ENCODE data around the gene KCNA5. TPM values are rescaled to one million over a fixed set of nuclear protein-coding genes. Genes with fewer than 3 reads are reported as not detected.

The KCNA5 gene
- total RNA-seq, 1 experiment from 2014 or later = not detected

DNA sequence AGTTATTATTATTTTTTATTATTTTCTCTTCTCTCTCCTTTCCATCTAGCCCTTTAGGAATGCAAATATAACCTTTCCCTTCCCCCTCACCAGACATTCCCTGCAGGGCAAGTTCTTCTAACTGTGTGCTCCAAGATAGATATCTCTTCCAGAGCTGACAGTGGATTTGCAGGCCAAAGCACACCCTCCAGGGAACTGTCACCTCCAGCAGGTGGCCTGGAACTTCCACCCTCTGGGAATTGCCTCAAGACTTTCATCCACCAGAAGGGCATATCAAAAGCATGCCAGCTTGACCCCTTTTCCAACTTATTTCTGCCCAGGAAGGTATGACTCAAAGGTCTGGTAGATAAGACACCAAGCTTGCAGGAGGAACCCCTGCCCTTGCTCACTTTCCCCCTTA lies 13.6 kb upstream of the KCNA5 start:
- intact Hi-C loops (cut with micrococcal nuclease; ENCODE audit: unreplicated experiment) = no loop called here
- H3K4me1 ChIP-seq (ENCODE audit: insufficient read depth, low read length, poor library complexity, severe bottlenecking) = no peaks in the 10 kb centered on the region
- POLR2A ChIA-PET (ENCODE audit: low non-redundant PET) = no interaction called here
- no peaks in the 10 kb centered on the region for H3K36me3 ChIP-seq (ENCODE audit: insufficient read depth, low read length, poor library complexity, severe bottlenecking)
- BruUV-seq (replicated peaks) = no TSS peak
- no peak overlapping the region for H3K4me3 ChIP-seq (ENCODE audit: low read depth, low read length, poor library complexity, severe bottlenecking)
- TF ChIP-seq, protein P1, sequence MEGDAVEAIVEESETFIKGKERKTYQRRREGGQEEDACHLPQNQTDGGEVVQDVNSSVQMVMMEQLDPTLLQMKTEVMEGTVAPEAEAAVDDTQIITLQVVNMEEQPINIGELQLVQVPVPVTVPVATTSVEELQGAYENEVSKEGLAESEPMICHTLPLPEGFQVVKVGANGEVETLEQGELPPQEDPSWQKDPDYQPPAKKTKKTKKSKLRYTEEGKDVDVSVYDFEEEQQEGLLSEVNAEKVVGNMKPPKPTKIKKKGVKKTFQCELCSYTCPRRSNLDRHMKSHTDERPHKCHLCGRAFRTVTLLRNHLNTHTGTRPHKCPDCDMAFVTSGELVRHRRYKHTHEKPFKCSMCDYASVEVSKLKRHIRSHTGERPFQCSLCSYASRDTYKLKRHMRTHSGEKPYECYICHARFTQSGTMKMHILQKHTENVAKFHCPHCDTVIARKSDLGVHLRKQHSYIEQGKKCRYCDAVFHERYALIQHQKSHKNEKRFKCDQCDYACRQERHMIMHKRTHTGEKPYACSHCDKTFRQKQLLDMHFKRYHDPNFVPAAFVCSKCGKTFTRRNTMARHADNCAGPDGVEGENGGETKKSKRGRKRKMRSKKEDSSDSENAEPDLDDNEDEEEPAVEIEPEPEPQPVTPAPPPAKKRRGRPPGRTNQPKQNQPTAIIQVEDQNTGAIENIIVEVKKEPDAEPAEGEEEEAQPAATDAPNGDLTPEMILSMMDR (conservative IDR thresholded peaks at IDR 0.05; ENCODE audit: low read depth, low read length) = no peak
- TF ChIP-seq EZH2 (IDR thresholded peaks at IDR 0.05; ENCODE audit: borderline replicate concordance, low read depth, low read length, poor library complexity, severe bottlenecking) = no peak
- H3K27me3 ChIP-seq (replicated peaks; ENCODE audit: insufficient read depth, low read depth, low read length, poor library complexity) = peaks cover 44% of the 10 kb centered on the region
- DNase-seq (ENCODE audit: low spot score) = no peak
- no peaks in the 10 kb centered on the region for H3K9me3 ChIP-seq (ENCODE audit: low read depth, low read length, poor library complexity, severe bottlenecking)
- CTCF ChIA-PET = no interaction called here
- H3K27ac ChIP-seq (ENCODE audit: low read depth, low read length, poor library complexity, severe bottlenecking) = no peak overlapping the region

- no peaks in the 10 kb centered on the region for H3K36me3 ChIP-seq (ENCODE audit: insufficient read depth, low read length, poor library complexity, severe bottlenecking)
- no peaks in the 10 kb centered on the region for H3K4me1 ChIP-seq (ENCODE audit: insufficient read depth, low read length, poor library complexity, severe bottlenecking)
- no peak overlapping the region for H3K27ac ChIP-seq (ENCODE audit: low read depth, low read length, poor library complexity, severe bottlenecking)
- TF ChIP-seq EZH2 (IDR thresholded peaks at IDR 0.05; ENCODE audit: borderline replicate concordance, low read depth, low read length, poor library complexity, severe bottlenecking) = no peak
- TF ChIP-seq, protein P1 (conservative IDR thresholded peaks at IDR 0.05; ENCODE audit: low read depth, low read length) = no peak
- BruUV-seq (replicated peaks) = no TSS peak
- H3K27me3 ChIP-seq (replicated peaks; ENCODE audit: insufficient read depth, low read depth, low read length, poor library complexity) = peaks cover 32% of the 10 kb centered on the region
- no peak for DNase-seq (ENCODE audit: low spot score)
- no peaks in the 10 kb centered on the region for H3K9me3 ChIP-seq (ENCODE audit: low read depth, low read length, poor library complexity, severe bottlenecking)
- ChIA-PET CTCF (no interaction called here), POLR2A (ENCODE audit: low non-redundant PET) (no interaction called here)
- no peak overlapping the region for H3K4me3 ChIP-seq (ENCODE audit: low read depth, low read length, poor library complexity, severe bottlenecking)
- intact Hi-C loops (cut with micrococcal nuclease; ENCODE audit: unreplicated experiment) = no loop called here
Observed at GRCh38 chr12:5031242-5031641, 12.4 kb upstream of the KCNA5 start.

DNA sequence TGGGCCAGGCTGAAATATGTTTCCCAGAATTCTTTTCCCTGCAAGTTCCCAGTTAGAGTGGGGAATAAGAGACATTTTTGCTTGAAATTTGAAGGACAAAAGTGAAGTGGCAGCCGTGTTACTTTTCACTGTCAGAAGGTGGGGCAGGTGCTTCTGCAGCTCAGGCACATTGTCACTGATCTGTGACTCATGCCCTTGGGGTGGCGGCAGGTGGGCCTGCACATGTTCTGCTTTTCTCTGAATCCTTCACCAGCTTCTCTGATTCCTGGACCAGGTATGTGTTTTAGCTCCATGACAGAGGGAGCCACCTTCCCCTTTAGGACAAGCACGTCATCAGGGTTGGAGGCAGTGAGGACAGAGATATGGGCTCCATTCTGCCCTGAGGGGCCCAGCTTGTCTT lies 11.7 kb upstream of the KCNA5 start:
- intact Hi-C loops (cut with micrococcal nuclease; ENCODE audit: unreplicated experiment) = no loop called here
- DNase-seq (ENCODE audit: low spot score) = no peak
- no TSS peak for BruUV-seq (replicated peaks)
- Histone ChIP-seq H3K36me3 (ENCODE audit: insufficient read depth, low read length, poor library complexity, severe bottlenecking) (no peaks in the 10 kb centered on the region), H3K27ac (ENCODE audit: low read depth, low read length, poor library complexity, severe bottlenecking) (no peak overlapping the region), H3K4me3 (ENCODE audit: low read depth, low read length, poor library complexity, severe bottlenecking) (no peak overlapping the region), H3K9me3 (ENCODE audit: low read depth, low read length, poor library complexity, severe bottlenecking) (no peaks in the 10 kb centered on the region), H3K27me3 (replicated peaks; ENCODE audit: insufficient read depth, low read depth, low read length, poor library complexity) (peaks cover 25% of the 10 kb centered on the region), H3K4me1 (ENCODE audit: insufficient read depth, low read length, poor library complexity, severe bottlenecking) (no peaks in the 10 kb centered on the region)
- POLR2A ChIA-PET (ENCODE audit: low non-redundant PET) = no interaction called here
- TF ChIP-seq, protein P1 (conservative IDR thresholded peaks at IDR 0.05; ENCODE audit: low read depth, low read length) = no peak
- TF ChIP-seq EZH2 (IDR thresholded peaks at IDR 0.05; ENCODE audit: borderline replicate concordance, low read depth, low read length, poor library complexity, severe bottlenecking) = no peak
- CTCF ChIA-PET = no interaction called here

All from A673 (cell line).